H1 (cell line): ENCODE data around the gene IFNL2. TPM values are rescaled to one million over a fixed set of nuclear protein-coding genes. Genes with fewer than 3 reads are reported as not detected.

ENCODE experiments used
- KDM1A ChIP-seq: fragments of 200-600, 300-600 bp; sonication (generic); IDR thresholded peaks from 2 replicates; pipeline ENCODE4 v1.7.1; 2016; ENCODE audit warnings: mild to moderate bottlenecking, low read length, borderline replicate concordance
- POU5F1 ChIP-seq: IDR thresholded peaks from 2 replicates; pipeline ENCODE4 v1.6.1; 2011; ENCODE audit warnings: low read depth, mild to moderate bottlenecking, low read length, moderate library complexity
- RBBP5 ChIP-seq: IDR thresholded peaks from 2 replicates; pipeline ENCODE4 v1.7.1; 2012; ENCODE audit warnings: low read depth, mild to moderate bottlenecking, inconsistent platforms, low read length, moderate library complexity, borderline replicate concordance
- TAF7 ChIP-seq: optimal IDR thresholded peaks from 2 replicates; pipeline ENCODE3; 2011; ENCODE audit warnings: low read depth, mild to moderate bottlenecking, inconsistent platforms, low read length, moderate library complexity, borderline replicate concordance
- polyA plus RNA-seq, 7 experiments: library from polyadenylated mRNA; depleted of rRNA in 3 of 7; stranded (reverse) in 5 of 7; unstranded in 2 of 7; fragments of >200 nt in 5 of 7; fragments of 200-250 nt in 2 of 7; gene quantifications; 1 replicate in 5 of 7; 2 replicates in 1 of 7; 4 replicates in 1 of 7; pipeline versions ENCODE4 v1.2.1 to v1.2.3, GENCODE V29; 2011 to 2013; ENCODE audit warnings: missing spikeins in 2 of 7, mixed read lengths in 2 of 7
- total RNA-seq: library from RNA; stranded (reverse); fragmentation: NEBNext Ultra II Directional; extraction: Animal tissue kit (Norgen Biotek cat#: 25700); gene quantifications from 2 replicates; pipeline ENCODE4 v1.2.1, GENCODE V29; 2021
- TF ChIP-seq, protein P1 (sequence below): IDR thresholded peaks from 2 replicates; pipeline ENCODE4 v1.6.1; 2012; ENCODE audit warnings: inconsistent platforms

IFNL2 gene
- total and polyA plus RNA-seq, 2 of the 8 experiments (the other 6 are each of a cell fraction or from before 2014, with no cell fraction given) = not detected

DNA sequence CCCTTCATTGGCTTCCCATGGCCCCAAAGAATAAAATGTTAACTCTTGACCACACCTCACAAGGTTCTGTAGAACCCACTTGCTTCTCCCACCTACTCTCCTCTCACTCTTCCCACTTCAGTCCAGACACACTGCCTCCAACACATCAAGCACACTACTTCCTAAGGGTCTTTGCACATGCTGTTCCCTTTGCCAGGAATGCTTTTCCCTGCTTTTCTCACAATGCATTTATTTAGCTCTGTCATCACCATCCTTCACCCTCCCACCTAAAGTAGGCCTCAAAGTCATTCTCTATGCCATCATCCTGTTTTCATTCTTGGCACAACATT, 36.0 kb downstream of the IFNL2 start (continued):
- TF ChIP-seq POU5F1 (no peak), TAF7 (no peak), KDM1A (no peak), RBBP5 (no peak)
- TF ChIP-seq, protein P1, sequence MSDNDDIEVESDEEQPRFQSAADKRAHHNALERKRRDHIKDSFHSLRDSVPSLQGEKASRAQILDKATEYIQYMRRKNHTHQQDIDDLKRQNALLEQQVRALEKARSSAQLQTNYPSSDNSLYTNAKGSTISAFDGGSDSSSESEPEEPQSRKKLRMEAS = no peak
